GM18507 (cell line): ENCODE measurements around the gene RAB24.
A peak's percentile ranks its signal among the peaks of the same experiment; 100 is the strongest.
"Not testable (repeated sequence)": the region's sequence is repeated elsewhere in the genome, so short reads cannot be mapped to it uniquely, and the experiment has no call there.

Experiments
- DNase-seq: peaks from one replicate; pipeline ENCODE4 v3.0.0; 2011; ENCODE audit warnings: low read depth; ENCODE audit not compliant: insufficient read length; ENCODE audit errors: extremely low spot score
- FAIRE-seq: peaks from 2 replicates; lab custom pipeline; 2011; peaks lifted over from hg19 to GRCh38; lab: Jason Lieb, UNC

The RAB24 gene

GRCh38 chr5:177312649-177313181, 9.2 kb upstream of the RAB24 start:
- FAIRE-seq, result peak; percentile 81
- no peak for DNase-seq

- DNase-seq, result peak; percentile 84
Observed at GRCh38 chr5:177311723-177312648, 8.5 kb upstream of the RAB24 start, which contains the start of gene MXD3. MXD3 (minus strand) TSS chr5:177311898; CDS start chr5:177311830, 68 bp downstream.

GRCh38 chr5:177311392-177311722, 7.8 kb upstream of the RAB24 start:
- no peak for DNase-seq
- FAIRE-seq, result no peak

More at GRCh38 chr5:177311723-177312648, 8.5 kb upstream of the RAB24 start, which contains the start of gene MXD3:
- FAIRE-seq, result peak; percentile 95

GRCh38 chr5:177310757-177311391, 7.4 kb upstream of the RAB24 start:
- FAIRE-seq, result peak; percentile 82

GRCh38 chr5:177310332-177310731, 6.8 kb upstream of the RAB24 start:
- DNase-seq, result no peak

More at GRCh38 chr5:177310757-177311391, 7.4 kb upstream of the RAB24 start:
- no peak for DNase-seq

GRCh38 chr5:177309351-177310191, 6.1 kb upstream of the RAB24 start:
- FAIRE-seq, result peak; percentile 83
- no peak for DNase-seq

More at GRCh38 chr5:177310332-177310731, 6.8 kb upstream of the RAB24 start:
- no peak for FAIRE-seq

- DNase-seq, result no peak
- FAIRE-seq, result no peak
Observed at GRCh38 chr5:177308740-177309139, 5.2 kb upstream of the RAB24 start.

- DNase-seq, result no peak
- FAIRE-seq, result no peak
Observed at GRCh38 chr5:177307544-177308363, 4.2 kb upstream of the RAB24 start.

GRCh38 chr5:177306674-177307543, 3.4 kb upstream of the RAB24 start:
- DNase-seq (no peak), FAIRE-seq (no peak)

GRCh38 chr5:177306103-177306640, 2.7 kb upstream of the RAB24 start:
- not testable (repeated sequence) for FAIRE-seq, DNase-seq

- no peak for FAIRE-seq
- DNase-seq, result no peak
Observed at GRCh38 chr5:177304392-177305119, 1.0 kb upstream of the RAB24 start.

- no peak for FAIRE-seq
Observed at GRCh38 chr5:177303925-177304391, 439 bp upstream of the RAB24 start.

GRCh38 chr5:177302354-177303110, 987 bp downstream of the RAB24 start:
- DNase-seq (no peak), FAIRE-seq (no peak)

More at GRCh38 chr5:177303925-177304391, 439 bp upstream of the RAB24 start:
- DNase-seq, result no peak

- peak; percentile 64 for FAIRE-seq
- no peak for DNase-seq
Observed at GRCh38 chr5:177301503-177302165, 1.9 kb downstream of the RAB24 start.

- DNase-seq, result no peak
- no peak for FAIRE-seq
Observed at GRCh38 chr5:177300951-177301350, 2.6 kb downstream of the RAB24 start.
